ENCODE results near the gene CDYL2. TPM values are rescaled to one million over a fixed set of nuclear protein-coding genes. Genes with fewer than 3 reads are reported as not detected.

The CDYL2 gene
- total RNA-seq, 5 donors from 2014 or later (not counting 1 experiment from before 2014, with no cell fraction given), result 15.4 to 45.4 (median 32.1) TPM

DNA sequence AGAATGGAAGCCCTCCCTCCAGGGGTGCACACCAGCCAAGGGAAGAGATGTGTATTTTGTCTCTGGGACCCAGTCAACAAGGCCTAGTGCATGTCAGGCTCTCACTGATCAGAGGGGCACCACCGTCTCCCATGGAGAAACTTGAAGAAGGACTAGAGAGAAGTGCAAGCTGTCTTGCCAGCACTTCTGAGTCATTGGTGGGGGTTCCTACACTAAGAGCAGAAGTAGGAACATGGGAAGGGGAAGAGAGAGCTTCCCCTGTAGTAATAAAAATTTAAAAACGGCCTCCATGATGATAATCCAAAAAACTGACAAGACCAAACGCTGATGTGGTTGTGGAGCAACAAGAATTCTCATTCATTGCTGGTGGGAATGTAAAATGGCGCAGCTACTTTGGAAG, 217.3 kb downstream of the CDYL2 start:
- Mint-ChIP-seq H3K36me3 (peaks cover 8% of the 10 kb centered on the region), H3K27ac (no peak overlapping the region), H3K9me3 (no peaks in the 10 kb centered on the region), H3K4me3 (no peak overlapping the region), H3K27me3 (peaks cover 0 to 12% of the 10 kb centered on the region in 2 donors), H3K4me1 (peaks cover 24 to 47% (median 32%) of the 10 kb centered on the region in 3 donors)
- H3K36me3 ChIP-seq (ENCODE audit: control insufficient read depth in 2 of 2, extremely low read depth in 1 of 2, insufficient read depth in 1 of 2, low read length in 1 of 2), result no peaks in the 10 kb centered on the region
- no peaks in the 10 kb centered on the region for H3K9me3 ChIP-seq
- H3K27me3 ChIP-seq (replicated peaks in 1 of 2; ENCODE audit: control insufficient read depth in 2 of 2, extremely low read depth in 1 of 2, insufficient read depth in 2 of 2, low read length in 1 of 2), result peaks cover 0 to 4% of the 10 kb centered on the region in 2 experiments
- ChIA-PET POLR2A (no interaction called here), CTCF (no interaction called here)
- WGBS (ENCODE audit: insufficient coverage), result no CpG with 5 or more reads among the region's 4 CpGs
- H3K4me1 ChIP-seq (ENCODE audit: control insufficient read depth in 1 of 2, extremely low read depth in 1 of 2, insufficient read depth in 2 of 2, low read length in 2 of 2), result peaks cover 14 to 22% of the 10 kb centered on the region in 2 experiments
- H3K27ac ChIP-seq (ENCODE audit: low read length), result no peak overlapping the region
- DNase-seq, result no peak
- no peak overlapping the region for H3K4me3 ChIP-seq (ENCODE audit: control insufficient read depth in 1 of 2, extremely low read depth in 1 of 2, low read length in 1 of 2)
- ATAC-seq (replicated peaks in 1 of 4), result no peak

GRCh38 chr16:80586476-80586875, 217.9 kb downstream of the CDYL2 start:
- H3K9me3 ChIP-seq, result no peaks in the 10 kb centered on the region
- H3K27me3 ChIP-seq (replicated peaks in 1 of 2; ENCODE audit: control insufficient read depth in 2 of 2, extremely low read depth in 1 of 2, insufficient read depth in 2 of 2, low read length in 1 of 2), result peaks cover 0 to under 1% of the 10 kb centered on the region in 2 experiments
- CTCF ChIA-PET, result interaction anchor here in 1 of 2 donors (0.6 kb wide), 1 partner anchor 124 kb away, joined by 4 read pairs; no protein-coding TSS in a partner anchor
- no peak overlapping the region for H3K27ac ChIP-seq (ENCODE audit: low read length)
- Mint-ChIP-seq H3K4me1 (peaks cover 24 to 47% (median 31%) of the 10 kb centered on the region in 3 donors), H3K9me3 (no peaks in the 10 kb centered on the region), H3K36me3 (peaks cover 8% of the 10 kb centered on the region), H3K27me3 (peaks cover 0 to 12% of the 10 kb centered on the region in 2 donors), H3K27ac (peak overlapping the region; percentile 15 to 34), H3K4me3 (no peak overlapping the region)
- no peak overlapping the region for H3K4me3 ChIP-seq (ENCODE audit: control insufficient read depth in 1 of 2, extremely low read depth in 1 of 2, low read length in 1 of 2)
- ATAC-seq (replicated peaks in 1 of 4) (no peak), DNase-seq (no peak)
- POLR2A ChIA-PET, result no interaction called here
- peaks cover 8 to 20% of the 10 kb centered on the region in 2 experiments for H3K4me1 ChIP-seq (ENCODE audit: control insufficient read depth in 1 of 2, extremely low read depth in 1 of 2, insufficient read depth in 2 of 2, low read length in 2 of 2)
- H3K36me3 ChIP-seq (ENCODE audit: control insufficient read depth in 2 of 2, extremely low read depth in 1 of 2, insufficient read depth in 1 of 2, low read length in 1 of 2), result no peaks in the 10 kb centered on the region

DNA sequence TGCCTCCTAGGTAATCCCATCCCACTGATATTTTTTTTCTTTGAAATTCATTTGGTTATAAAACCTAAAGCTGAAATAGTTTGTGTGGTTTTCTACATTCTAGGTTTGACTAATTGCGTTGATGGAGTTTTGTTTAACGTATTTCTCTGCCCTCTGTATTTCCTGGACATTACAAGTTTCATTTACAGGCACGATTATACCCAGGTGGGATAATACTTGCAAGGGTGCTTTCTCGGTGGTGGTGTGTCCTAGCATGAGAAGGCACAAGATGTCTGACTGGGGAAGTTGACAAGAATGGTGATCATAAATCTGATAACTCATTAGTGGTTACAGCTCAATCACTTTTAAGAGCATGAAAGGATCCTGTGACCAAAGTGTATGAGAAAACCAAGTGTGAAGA, 218.6 kb downstream of the CDYL2 start:
- Histone ChIP-seq H3K9me3 (no peaks in the 10 kb centered on the region), H3K27me3 (replicated peaks in 1 of 2; ENCODE audit: control insufficient read depth in 2 of 2, extremely low read depth in 1 of 2, insufficient read depth in 2 of 2, low read length in 1 of 2) (no peaks in the 10 kb centered on the region), H3K36me3 (ENCODE audit: control insufficient read depth in 2 of 2, extremely low read depth in 1 of 2, insufficient read depth in 1 of 2, low read length in 1 of 2) (no peaks in the 10 kb centered on the region), H3K4me3 (ENCODE audit: control insufficient read depth in 1 of 2, extremely low read depth in 1 of 2, low read length in 1 of 2) (no peak overlapping the region), H3K4me1 (ENCODE audit: control insufficient read depth in 1 of 2, extremely low read depth in 1 of 2, insufficient read depth in 2 of 2, low read length in 2 of 2) (peaks cover 3 to 20% of the 10 kb centered on the region in 2 experiments), H3K27ac (ENCODE audit: low read length) (no peak overlapping the region)
- Mint-ChIP-seq H3K36me3 (peaks cover 8% of the 10 kb centered on the region), H3K27ac (no peak overlapping the region), H3K4me1 (peaks cover 24 to 47% (median 31%) of the 10 kb centered on the region in 3 donors), H3K9me3 (no peaks in the 10 kb centered on the region), H3K4me3 (no peak overlapping the region), H3K27me3 (peaks cover 0 to 12% of the 10 kb centered on the region in 2 donors)
- ATAC-seq (replicated peaks in 1 of 4) (peak in 1 of 4 experiments; percentile 22), DNase-seq (peak in 1 of 35 experiments; percentile 28)
- 18% methylated on average over 2 of the region's 4 CpGs for WGBS (ENCODE audit: insufficient coverage)
- ChIA-PET CTCF (interaction anchor here in 1 of 2 donors (0.6 kb wide), 1 partner anchor 125 kb away, joined by 4 read pairs; no protein-coding TSS in a partner anchor), POLR2A (no interaction called here)

DNA sequence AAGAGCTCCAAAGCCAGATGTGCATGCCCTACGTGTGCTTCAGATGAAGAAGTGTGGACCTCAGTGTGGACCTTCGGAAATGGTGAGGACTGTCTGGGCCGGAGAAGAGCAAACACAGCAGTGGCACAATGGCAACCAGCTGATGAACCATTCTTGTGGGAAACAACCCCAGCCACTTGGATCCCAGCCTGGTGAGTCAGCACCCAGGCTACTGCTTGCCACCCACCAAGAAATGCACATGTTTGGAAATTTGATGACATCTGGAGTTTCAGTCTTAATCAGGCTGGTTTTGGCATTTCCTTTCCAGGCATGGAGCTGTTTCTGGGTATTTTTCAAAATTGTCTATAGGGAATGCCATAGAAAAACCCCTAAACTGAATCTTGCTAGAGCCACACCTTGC, 220.9 kb downstream of the CDYL2 start:
- ATAC-seq (replicated peaks in 1 of 4) (no peak), DNase-seq (no peak)
- H3K4me1 Mint-ChIP-seq, result peaks cover 35 to 55% (median 47%) of the 10 kb centered on the region in 3 donors
- no peak overlapping the region for H3K4me3 ChIP-seq (ENCODE audit: control insufficient read depth in 1 of 2, extremely low read depth in 1 of 2, low read length in 1 of 2)
- H3K4me3 Mint-ChIP-seq, result no peak overlapping the region
- WGBS (ENCODE audit: insufficient coverage), result 62% methylated on average over 3 of the region's 3 CpGs
- peaks cover 8% of the 10 kb centered on the region for H3K36me3 Mint-ChIP-seq
- peaks cover 0 to 7% of the 10 kb centered on the region in 2 donors for H3K27me3 Mint-ChIP-seq
- ChIA-PET POLR2A (no interaction called here), CTCF (no interaction called here)
- H3K27ac ChIP-seq (ENCODE audit: low read length), result no peak overlapping the region
- no peaks in the 10 kb centered on the region for H3K9me3 ChIP-seq
- H3K9me3 Mint-ChIP-seq, result peaks cover 0 to 3% (median 0%) of the 10 kb centered on the region in 3 donors
- no peaks in the 10 kb centered on the region for H3K36me3 ChIP-seq (ENCODE audit: control insufficient read depth in 2 of 2, extremely low read depth in 1 of 2, insufficient read depth in 1 of 2, low read length in 1 of 2)
- peaks cover 7 to 33% of the 10 kb centered on the region in 2 experiments for H3K4me1 ChIP-seq (ENCODE audit: control insufficient read depth in 1 of 2, extremely low read depth in 1 of 2, insufficient read depth in 2 of 2, low read length in 2 of 2)
- H3K27me3 ChIP-seq (replicated peaks in 1 of 2; ENCODE audit: control insufficient read depth in 2 of 2, extremely low read depth in 1 of 2, insufficient read depth in 2 of 2, low read length in 1 of 2), result no peaks in the 10 kb centered on the region
- H3K27ac Mint-ChIP-seq, result no peak overlapping the region

- Mint-ChIP-seq H3K27me3 (no peaks in the 10 kb centered on the region), H3K4me3 (peak overlapping the region; percentile 48 to 71 (median 68)), H3K4me1 (peaks cover 32 to 45% (median 45%) of the 10 kb centered on the region in 3 donors), H3K9me3 (peaks cover 0 to 3% (median 0%) of the 10 kb centered on the region in 3 donors), H3K27ac (peak overlapping the region; percentile 87 to 95), H3K36me3 (no peaks in the 10 kb centered on the region)
- ChIA-PET CTCF (interaction anchor here (0.5 to 1.6 kb wide), 7 partner anchors 11 to 1802 kb away, joined by 3 to 8 read pairs (median 4); no protein-coding TSS in a partner anchor), POLR2A (interaction anchor here (0.6 kb wide), 2 partner anchors 11 to 79 kb away, joined by 3 to 8 read pairs; no protein-coding TSS in a partner anchor)
- DNase-seq (peak; percentile 30 to 82 (median 58)), ATAC-seq (replicated peaks in 1 of 4) (peak; percentile 85 to 93 (median 87))
- no peaks in the 10 kb centered on the region for H3K9me3 ChIP-seq
- peak overlapping the region; percentile 73 for H3K27ac ChIP-seq (ENCODE audit: low read length)
- H3K27me3 ChIP-seq (replicated peaks in 1 of 2; ENCODE audit: control insufficient read depth in 2 of 2, extremely low read depth in 1 of 2, insufficient read depth in 2 of 2, low read length in 1 of 2), result no peaks in the 10 kb centered on the region
- peaks cover 7 to 36% of the 10 kb centered on the region in 2 experiments for H3K4me1 ChIP-seq (ENCODE audit: control insufficient read depth in 1 of 2, extremely low read depth in 1 of 2, insufficient read depth in 2 of 2, low read length in 2 of 2)
- peak overlapping the region in 1 of 2 donors; percentile 6 for H3K4me3 ChIP-seq (ENCODE audit: control insufficient read depth in 1 of 2, extremely low read depth in 1 of 2, low read length in 1 of 2)
- H3K36me3 ChIP-seq (ENCODE audit: control insufficient read depth in 2 of 2, extremely low read depth in 1 of 2, insufficient read depth in 1 of 2, low read length in 1 of 2), result no peaks in the 10 kb centered on the region
- 6% methylated on average over 8 of the region's 10 CpGs for WGBS (ENCODE audit: insufficient coverage)
Observed at GRCh38 chr16:80580109-80580832, 224.1 kb downstream of the CDYL2 start.

- H3K9me3 Mint-ChIP-seq, result peaks cover 0 to 3% (median 0%) of the 10 kb centered on the region in 3 donors
- H3K27ac Mint-ChIP-seq, result no peak overlapping the region
- POLR2A ChIA-PET, result no interaction called here
Observed at GRCh38 chr16:80577485-80578280, 226.7 kb downstream of the CDYL2 start.

More at GRCh38 chr16:80577485-80578280, 226.7 kb downstream of the CDYL2 start:
- 95% methylated on average over 4 of the region's 11 CpGs for WGBS (ENCODE audit: insufficient coverage)
- Mint-ChIP-seq H3K4me3 (no peak overlapping the region), H3K36me3 (no peaks in the 10 kb centered on the region), H3K4me1 (peaks cover 32 to 39% (median 39%) of the 10 kb centered on the region in 3 donors), H3K27me3 (no peaks in the 10 kb centered on the region)
- DNase-seq, result no peak
- H3K27ac ChIP-seq (ENCODE audit: low read length), result no peak overlapping the region
- CTCF ChIA-PET, result no interaction called here
- H3K36me3 ChIP-seq (ENCODE audit: control insufficient read depth in 2 of 2, extremely low read depth in 1 of 2, insufficient read depth in 1 of 2, low read length in 1 of 2), result no peaks in the 10 kb centered on the region
- ATAC-seq (replicated peaks in 1 of 4), result no peak
- no peaks in the 10 kb centered on the region for H3K9me3 ChIP-seq
- H3K4me3 ChIP-seq (ENCODE audit: control insufficient read depth in 1 of 2, extremely low read depth in 1 of 2, low read length in 1 of 2), result no peak overlapping the region
- no peaks in the 10 kb centered on the region for H3K27me3 ChIP-seq (replicated peaks in 1 of 2; ENCODE audit: control insufficient read depth in 2 of 2, extremely low read depth in 1 of 2, insufficient read depth in 2 of 2, low read length in 1 of 2)
- peaks cover 7 to 36% of the 10 kb centered on the region in 2 experiments for H3K4me1 ChIP-seq (ENCODE audit: control insufficient read depth in 1 of 2, extremely low read depth in 1 of 2, insufficient read depth in 2 of 2, low read length in 2 of 2)

All from T-cell (primary cell).